Measurements from ENCODE around the gene BRIX1. TPM values are rescaled to one million over a fixed set of nuclear protein-coding genes. Genes with fewer than 3 reads are reported as not detected.

The BRIX1 gene
- total and polyA plus RNA-seq, 9 of the 15 experiments (the other 6 are each of a cell fraction or from before 2014, with no cell fraction given), result 115 to 193 (median 159) TPM

DNA sequence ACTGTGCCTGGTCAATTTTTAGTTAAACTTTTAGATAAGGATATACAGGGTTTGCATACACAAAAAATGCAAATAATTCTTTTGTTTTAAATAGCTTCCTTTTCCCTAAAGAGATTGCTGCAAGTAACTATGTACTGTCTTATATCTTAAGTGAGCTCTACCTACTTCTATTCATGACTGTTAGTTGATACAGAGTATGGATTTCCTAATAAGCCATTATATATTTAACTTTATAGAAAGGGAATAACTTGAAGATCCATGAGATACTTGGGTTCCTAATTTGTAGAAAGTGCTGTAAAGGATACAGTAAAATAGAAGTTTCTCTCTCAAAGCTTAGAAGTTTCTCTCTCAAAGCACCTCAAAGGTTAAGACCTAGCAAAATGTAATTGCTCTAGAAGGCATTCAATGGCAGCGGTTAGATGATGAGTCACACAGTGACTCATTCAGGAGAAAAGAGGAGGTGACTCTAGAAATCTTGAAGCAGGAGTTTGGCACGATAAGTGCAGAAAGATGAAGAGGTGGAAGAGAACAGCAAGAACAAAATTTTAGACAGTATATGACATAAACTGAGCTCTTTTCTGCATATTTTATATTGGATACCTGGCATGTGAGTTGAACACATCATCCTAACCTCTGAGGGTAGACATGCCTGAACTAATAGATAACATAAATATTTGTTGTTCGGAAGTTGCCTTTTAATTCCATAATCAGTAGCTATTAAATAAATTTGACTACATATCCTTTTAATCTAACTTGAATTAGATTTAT is 8.4 kb downstream of the BRIX1 start (continued):
- TF ChIP-seq EWSR1 (IDR thresholded peaks at IDR 0.05; ENCODE audit: borderline replicate concordance, low read depth, partially characterized antibody) (no peak), WHSC1 (IDR thresholded peaks at IDR 0.05; ENCODE audit: low read length) (no peak), ZNF41 (CRISPR knock-in tag; conservative IDR thresholded peaks at IDR 0.05) (no peak), ADNP (tag; IDR thresholded peaks at IDR 0.05) (no peak), NFATC3 (IDR thresholded peaks at IDR 0.05) (0 out of 2 replicates have a peak, but pooled peaks have one; percentile 51), GATAD2B (IDR thresholded peaks at IDR 0.05; ENCODE audit: borderline replicate concordance) (peak; percentile 48; the same call in 1 of the 2 replicates), JUNB (CRISPR knock-in tag; conservative IDR thresholded peaks at IDR 0.05) (peak; percentile 99), RFX7 (CRISPR knock-in tag; IDR thresholded peaks at IDR 0.05) (no peak), GTF2E2 (tag; IDR thresholded peaks at IDR 0.05) (peak; percentile 54; the same call in 1 of the 2 replicates), ZNF121 (CRISPR knock-in tag; conservative IDR thresholded peaks at IDR 0.05) (no peak), PHF8 (IDR thresholded peaks at IDR 0.05; ENCODE audit: borderline replicate concordance, low read length) (no peak), PHF21A (IDR thresholded peaks at IDR 0.05; ENCODE audit: borderline replicate concordance, low read depth) (no peak), ZNF444 (CRISPR knock-in tag; IDR thresholded peaks at IDR 0.05) (no peak), GATAD2A (IDR thresholded peaks at IDR 0.05) (no peak), NR3C1 (CRISPR knock-in tag; IDR thresholded peaks at IDR 0.05) (no peak)
- TF ChIP-seq, protein P1, sequence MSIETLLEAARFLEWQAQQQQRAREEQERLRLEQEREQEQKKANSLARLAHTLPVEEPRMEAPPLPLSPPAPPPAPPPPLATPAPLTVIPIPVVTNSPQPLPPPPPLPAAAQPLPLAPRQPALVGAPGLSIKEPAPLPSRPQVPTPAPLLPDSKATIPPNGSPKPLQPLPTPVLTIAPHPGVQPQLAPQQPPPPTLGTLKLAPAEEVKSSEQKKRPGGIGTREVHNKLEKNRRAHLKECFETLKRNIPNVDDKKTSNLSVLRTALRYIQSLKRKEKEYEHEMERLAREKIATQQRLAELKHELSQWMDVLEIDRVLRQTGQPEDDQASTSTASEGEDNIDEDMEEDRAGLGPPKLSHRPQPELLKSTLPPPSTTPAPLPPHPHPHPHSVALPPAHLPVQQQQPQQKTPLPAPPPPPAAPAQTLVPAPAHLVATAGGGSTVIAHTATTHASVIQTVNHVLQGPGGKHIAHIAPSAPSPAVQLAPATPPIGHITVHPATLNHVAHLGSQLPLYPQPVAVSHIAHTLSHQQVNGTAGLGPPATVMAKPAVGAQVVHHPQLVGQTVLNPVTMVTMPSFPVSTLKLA (conservative IDR thresholded peaks at IDR 0.05), result peak in 1 of 2 experiments; percentile 47; a peak in 1 of 4 replicates
- TF ChIP-seq, protein P2, sequence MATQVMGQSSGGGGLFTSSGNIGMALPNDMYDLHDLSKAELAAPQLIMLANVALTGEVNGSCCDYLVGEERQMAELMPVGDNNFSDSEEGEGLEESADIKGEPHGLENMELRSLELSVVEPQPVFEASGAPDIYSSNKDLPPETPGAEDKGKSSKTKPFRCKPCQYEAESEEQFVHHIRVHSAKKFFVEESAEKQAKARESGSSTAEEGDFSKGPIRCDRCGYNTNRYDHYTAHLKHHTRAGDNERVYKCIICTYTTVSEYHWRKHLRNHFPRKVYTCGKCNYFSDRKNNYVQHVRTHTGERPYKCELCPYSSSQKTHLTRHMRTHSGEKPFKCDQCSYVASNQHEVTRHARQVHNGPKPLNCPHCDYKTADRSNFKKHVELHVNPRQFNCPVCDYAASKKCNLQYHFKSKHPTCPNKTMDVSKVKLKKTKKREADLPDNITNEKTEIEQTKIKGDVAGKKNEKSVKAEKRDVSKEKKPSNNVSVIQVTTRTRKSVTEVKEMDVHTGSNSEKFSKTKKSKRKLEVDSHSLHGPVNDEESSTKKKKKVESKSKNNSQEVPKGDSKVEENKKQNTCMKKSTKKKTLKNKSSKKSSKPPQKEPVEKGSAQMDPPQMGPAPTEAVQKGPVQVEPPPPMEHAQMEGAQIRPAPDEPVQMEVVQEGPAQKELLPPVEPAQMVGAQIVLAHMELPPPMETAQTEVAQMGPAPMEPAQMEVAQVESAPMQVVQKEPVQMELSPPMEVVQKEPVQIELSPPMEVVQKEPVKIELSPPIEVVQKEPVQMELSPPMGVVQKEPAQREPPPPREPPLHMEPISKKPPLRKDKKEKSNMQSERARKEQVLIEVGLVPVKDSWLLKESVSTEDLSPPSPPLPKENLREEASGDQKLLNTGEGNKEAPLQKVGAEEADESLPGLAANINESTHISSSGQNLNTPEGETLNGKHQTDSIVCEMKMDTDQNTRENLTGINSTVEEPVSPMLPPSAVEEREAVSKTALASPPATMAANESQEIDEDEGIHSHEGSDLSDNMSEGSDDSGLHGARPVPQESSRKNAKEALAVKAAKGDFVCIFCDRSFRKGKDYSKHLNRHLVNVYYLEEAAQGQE (IDR thresholded peaks at IDR 0.05; ENCODE audit: borderline replicate concordance), result peak; percentile 37; the same call in 1 of the 2 replicates
- TF ChIP-seq, protein P2 (CRISPR knock-in tag; IDR thresholded peaks at IDR 0.05; ENCODE audit: low read depth), result no peak
- TF ChIP-seq, protein P3, sequence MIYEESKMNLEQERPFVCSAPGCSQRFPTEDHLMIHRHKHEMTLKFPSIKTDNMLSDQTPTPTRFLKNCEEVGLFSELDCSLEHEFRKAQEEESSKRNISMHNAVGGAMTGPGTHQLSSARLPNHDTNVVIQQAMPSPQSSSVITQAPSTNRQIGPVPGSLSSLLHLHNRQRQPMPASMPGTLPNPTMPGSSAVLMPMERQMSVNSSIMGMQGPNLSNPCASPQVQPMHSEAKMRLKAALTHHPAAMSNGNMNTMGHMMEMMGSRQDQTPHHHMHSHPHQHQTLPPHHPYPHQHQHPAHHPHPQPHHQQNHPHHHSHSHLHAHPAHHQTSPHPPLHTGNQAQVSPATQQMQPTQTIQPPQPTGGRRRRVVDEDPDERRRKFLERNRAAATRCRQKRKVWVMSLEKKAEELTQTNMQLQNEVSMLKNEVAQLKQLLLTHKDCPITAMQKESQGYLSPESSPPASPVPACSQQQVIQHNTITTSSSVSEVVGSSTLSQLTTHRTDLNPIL (CRISPR knock-in tag; IDR thresholded peaks at IDR 0.05), result no peak

All from K562 (cell line).